Astrocyte of the cerebellum (primary cell): ENCODE measurements around the gene KCNAB1.

ENCODE experiments used
- DNase-seq: peaks from one replicate; pipeline ENCODE4 v3.0.0-alpha.2; 2011; ENCODE audit warnings: low read depth
- H3K4me3 ChIP-seq: 2 replicates; pipeline ENCODE4 v1.5.1; 2011; ENCODE audit warnings: mild to moderate bottlenecking, low read depth, low read length, moderate library complexity
- CTCF ChIP-seq: IDR thresholded peaks from 2 replicates; pipeline ENCODE4 v1.5.1; 2012; ENCODE audit warnings: low read length, low read depth, moderate library complexity, mild to moderate bottlenecking; ENCODE audit errors: missing control alignments
- in situ Hi-C: cut with HindIII; loops from 2 replicates; pipeline ENCODE4 v1.10.0; 2017; ENCODE audit warnings: low sequenced_read_pairs

Gene KCNAB1

GRCh38 chr3:156400735-156401134, 280.4 kb downstream of the KCNAB1 start:
- in situ Hi-C loops: no loop called here
- H3K4me3 ChIP-seq: no peak overlapping the region
- no peak for DNase-seq
- no peak for TF ChIP-seq CTCF

- DNase-seq: no peak
- in situ Hi-C loops: no loop called here
- no peak overlapping the region for H3K4me3 ChIP-seq
- no peak for TF ChIP-seq CTCF
Observed at GRCh38 chr3:156404217-156404616, 283.8 kb downstream of the KCNAB1 start.

GRCh38 chr3:156406393-156406792, 286.0 kb downstream of the KCNAB1 start:
- no peak for DNase-seq
- no peak for TF ChIP-seq CTCF
- no peak overlapping the region for H3K4me3 ChIP-seq
- in situ Hi-C loops: no loop called here

GRCh38 chr3:156407617-156408225, 287.3 kb downstream of the KCNAB1 start:
- no peak for TF ChIP-seq CTCF
- no peak for DNase-seq
- in situ Hi-C loops: no loop called here
- no peak overlapping the region for H3K4me3 ChIP-seq

GRCh38 chr3:156409694-156410093, 289.3 kb downstream of the KCNAB1 start:
- in situ Hi-C loops: no loop called here
- H3K4me3 ChIP-seq: no peak overlapping the region
- DNase-seq: no peak
- no peak for TF ChIP-seq CTCF

GRCh38 chr3:156412600-156412999, 292.2 kb downstream of the KCNAB1 start:
- TF ChIP-seq CTCF: no peak
- in situ Hi-C loops: no loop called here
- DNase-seq: no peak
- no peak overlapping the region for H3K4me3 ChIP-seq
